A549 (cell line): ENCODE results near the gene FAM204A.

Source experiments
- BHLHE40 ChIP-seq: IDR thresholded peaks from 2 replicates; pipeline ENCODE4 v1.6.1; 2012; ENCODE audit warnings: low read depth, low read length, inconsistent platforms
- CBX2 ChIP-seq: fragments of 200-600 bp; sonication (generic); IDR thresholded peaks from 2 replicates; pipeline ENCODE4 v1.6.1; 2016; ENCODE audit warnings: low read depth, mild to moderate bottlenecking, borderline replicate concordance
- KDM1A ChIP-seq: fragments of 200-600 bp; sonication (generic); IDR thresholded peaks from 2 replicates; pipeline ENCODE4 v1.6.1; 2016; ENCODE audit warnings: low read depth, mild to moderate bottlenecking
- KDM5A ChIP-seq: fragments of 200-600 bp; sonication (generic); IDR thresholded peaks from 2 replicates; pipeline ENCODE4 v1.6.1; 2016; ENCODE audit warnings: antibody characterized with exemption, mild to moderate bottlenecking
- MYC ChIP-seq: IDR thresholded peaks from 2 replicates; pipeline ENCODE4 v1.6.1; 2012; ENCODE audit warnings: mild to moderate bottlenecking, inconsistent platforms, low read length, improper control_type of control experiment, borderline replicate concordance
- POLR2A ChIP-seq: IDR thresholded peaks from 2 replicates; pipeline ENCODE4 v1.6.1; 2012; ENCODE audit warnings: mild to moderate bottlenecking, low read length
- POLR2AphosphoS2 ChIP-seq: conservative IDR thresholded peaks from 2 replicates; pipeline ENCODE4 v1.6.1; 2012; ENCODE audit warnings: low read length, improper control_type of control experiment, inconsistent platforms
- RAD21 ChIP-seq, 2 experiments: fragments of >200 bp in 1 of 2; sonication (Bioruptor Twin) in 1 of 2; formaldehyde crosslinking in 1 of 2; IDR thresholded peaks in 1 of 2; conservative IDR thresholded peaks in 1 of 2; 2 replicates in 1 of 2; 3 replicates in 1 of 2; pipeline ENCODE4 v1.6.1; 2012 to 2018; ENCODE audit warnings: inconsistent platforms in 1 of 2
- RCOR1 ChIP-seq: fragments of 150-350 bp; IDR thresholded peaks from 2 replicates; pipeline ENCODE4 v1.6.1; 2014; ENCODE audit warnings: antibody characterized with exemption, low read length, low read depth
- RFX5 ChIP-seq: fragments of 450-650 bp; IDR thresholded peaks from 2 replicates; pipeline ENCODE4 v1.7.1; 2014; ENCODE audit warnings: antibody characterized with exemption, mild to moderate bottlenecking, moderate library complexity
- SMC3 ChIP-seq: fragments of >200 bp; sonication (Bioruptor Twin); formaldehyde crosslinking; IDR thresholded peaks from 3 replicates; pipeline ENCODE4 v1.6.1; 2018; ENCODE audit warnings: inconsistent platforms
- TF ChIP-seq, protein P1 (sequence below): fragments of >200 bp; sonication (Bioruptor Twin); formaldehyde crosslinking; IDR thresholded peaks from 3 replicates; pipeline ENCODE4 v1.5.1; 2016

DNA sequence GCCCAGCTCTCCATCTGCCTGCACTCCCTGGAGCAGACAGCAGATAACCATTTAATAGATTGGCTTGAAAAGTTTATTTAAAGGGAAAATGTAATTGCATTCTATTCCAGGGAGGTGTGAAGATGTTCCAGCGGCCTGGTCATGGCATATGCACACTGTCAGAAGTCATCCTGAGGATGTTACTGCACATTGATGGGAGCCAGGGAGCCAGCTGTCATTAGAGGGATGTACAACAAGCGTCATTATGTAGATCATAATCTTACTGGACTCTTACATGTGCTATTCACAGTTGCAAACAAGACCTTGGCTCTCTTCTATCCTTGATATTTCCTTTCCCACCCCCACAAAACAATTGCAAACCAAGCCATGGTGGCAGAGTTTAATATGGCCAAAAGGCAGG lies 65.4 kb downstream of the FAM204A start:
- no peak for TF ChIP-seq KDM1A
- TF ChIP-seq, protein P1, sequence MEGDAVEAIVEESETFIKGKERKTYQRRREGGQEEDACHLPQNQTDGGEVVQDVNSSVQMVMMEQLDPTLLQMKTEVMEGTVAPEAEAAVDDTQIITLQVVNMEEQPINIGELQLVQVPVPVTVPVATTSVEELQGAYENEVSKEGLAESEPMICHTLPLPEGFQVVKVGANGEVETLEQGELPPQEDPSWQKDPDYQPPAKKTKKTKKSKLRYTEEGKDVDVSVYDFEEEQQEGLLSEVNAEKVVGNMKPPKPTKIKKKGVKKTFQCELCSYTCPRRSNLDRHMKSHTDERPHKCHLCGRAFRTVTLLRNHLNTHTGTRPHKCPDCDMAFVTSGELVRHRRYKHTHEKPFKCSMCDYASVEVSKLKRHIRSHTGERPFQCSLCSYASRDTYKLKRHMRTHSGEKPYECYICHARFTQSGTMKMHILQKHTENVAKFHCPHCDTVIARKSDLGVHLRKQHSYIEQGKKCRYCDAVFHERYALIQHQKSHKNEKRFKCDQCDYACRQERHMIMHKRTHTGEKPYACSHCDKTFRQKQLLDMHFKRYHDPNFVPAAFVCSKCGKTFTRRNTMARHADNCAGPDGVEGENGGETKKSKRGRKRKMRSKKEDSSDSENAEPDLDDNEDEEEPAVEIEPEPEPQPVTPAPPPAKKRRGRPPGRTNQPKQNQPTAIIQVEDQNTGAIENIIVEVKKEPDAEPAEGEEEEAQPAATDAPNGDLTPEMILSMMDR, result no peak
- no peak for TF ChIP-seq CBX2
- no peak for TF ChIP-seq MYC
- TF ChIP-seq SMC3, result no peak
- no peak for TF ChIP-seq RFX5
- TF ChIP-seq RCOR1, result no peak
- no peak for TF ChIP-seq RAD21 (conservative IDR thresholded peaks at IDR 0.05 in 1 of 2, IDR thresholded peaks at IDR 0.05 in 1 of 2)
- no peak for TF ChIP-seq POLR2A
- TF ChIP-seq POLR2AphosphoS2, result no peak
- TF ChIP-seq KDM5A, result no peak
- no peak for TF ChIP-seq BHLHE40
